GM19328 (cell line): ENCODE measurements around the gene PEX14.
A peak's percentile ranks its signal among the peaks of the same experiment; 100 is the strongest.
"Not testable (repeated sequence)": the region's sequence is repeated elsewhere in the genome, so short reads cannot be mapped to it uniquely, and the experiment has no call there.

Experiments
- ATAC-seq: cut with Tn5 transposase; IDR thresholded peaks from one replicate; pipeline ENCODE4 v1.9.1; 2021; ENCODE audit warnings: mild to moderate bottlenecking, moderate library complexity; ENCODE audit not compliant: unreplicated experiment

Gene PEX14

GRCh38 chr1:10474613-10475507 is at the start of gene PEX14:
Gene PEX14, plus strand, starts transcription at chr1:10474950. Its CDS starts 17 bp downstream, at chr1:10474967.
- ATAC-seq = no peak

GRCh38 chr1:10425826-10426534 is 48.8 kb upstream of the PEX14 start:
- not testable (repeated sequence) for ATAC-seq

- ATAC-seq = not testable (repeated sequence)
These were observed 48.3 kb upstream of the PEX14 start for GRCh38 chr1:10426535-10426848.

DNA sequence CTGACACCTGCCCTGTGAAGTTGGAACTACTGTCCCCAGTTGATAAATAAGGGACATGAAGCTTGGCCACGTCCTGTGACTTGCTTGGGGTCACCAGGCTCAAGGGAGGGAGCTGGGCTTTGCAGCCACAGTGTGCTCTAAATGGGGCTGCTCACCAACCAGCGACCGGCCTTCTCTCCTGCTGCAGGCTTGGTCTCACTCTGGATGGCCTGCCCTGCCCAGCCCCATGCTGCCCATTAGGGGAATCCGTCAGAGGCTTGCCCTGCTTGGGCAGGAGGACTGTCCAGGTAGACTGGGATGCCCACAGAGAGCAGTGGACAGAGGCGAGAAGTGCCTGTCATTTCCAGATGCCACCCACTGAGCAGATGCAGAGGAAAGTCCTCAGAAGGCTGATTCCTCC is 45.8 kb upstream of the PEX14 start:
- no peak for ATAC-seq

DNA sequence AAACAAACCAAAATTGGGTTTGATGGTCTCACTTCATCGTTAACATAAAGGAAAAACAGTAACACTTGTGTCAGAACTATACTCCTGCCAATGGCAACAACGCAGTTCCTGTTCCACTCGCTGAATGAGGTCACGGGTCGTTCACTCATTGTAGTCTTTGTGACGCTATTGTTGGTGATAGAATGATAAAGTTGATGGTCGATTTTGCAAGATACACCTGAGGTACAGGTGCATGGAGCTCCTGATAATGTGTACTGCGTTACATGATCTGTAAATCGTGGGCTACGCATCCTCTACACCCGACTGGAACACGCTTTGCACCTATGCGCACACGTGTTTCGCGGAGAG is 44.9 kb upstream of the PEX14 start:
- no peak for ATAC-seq

DNA sequence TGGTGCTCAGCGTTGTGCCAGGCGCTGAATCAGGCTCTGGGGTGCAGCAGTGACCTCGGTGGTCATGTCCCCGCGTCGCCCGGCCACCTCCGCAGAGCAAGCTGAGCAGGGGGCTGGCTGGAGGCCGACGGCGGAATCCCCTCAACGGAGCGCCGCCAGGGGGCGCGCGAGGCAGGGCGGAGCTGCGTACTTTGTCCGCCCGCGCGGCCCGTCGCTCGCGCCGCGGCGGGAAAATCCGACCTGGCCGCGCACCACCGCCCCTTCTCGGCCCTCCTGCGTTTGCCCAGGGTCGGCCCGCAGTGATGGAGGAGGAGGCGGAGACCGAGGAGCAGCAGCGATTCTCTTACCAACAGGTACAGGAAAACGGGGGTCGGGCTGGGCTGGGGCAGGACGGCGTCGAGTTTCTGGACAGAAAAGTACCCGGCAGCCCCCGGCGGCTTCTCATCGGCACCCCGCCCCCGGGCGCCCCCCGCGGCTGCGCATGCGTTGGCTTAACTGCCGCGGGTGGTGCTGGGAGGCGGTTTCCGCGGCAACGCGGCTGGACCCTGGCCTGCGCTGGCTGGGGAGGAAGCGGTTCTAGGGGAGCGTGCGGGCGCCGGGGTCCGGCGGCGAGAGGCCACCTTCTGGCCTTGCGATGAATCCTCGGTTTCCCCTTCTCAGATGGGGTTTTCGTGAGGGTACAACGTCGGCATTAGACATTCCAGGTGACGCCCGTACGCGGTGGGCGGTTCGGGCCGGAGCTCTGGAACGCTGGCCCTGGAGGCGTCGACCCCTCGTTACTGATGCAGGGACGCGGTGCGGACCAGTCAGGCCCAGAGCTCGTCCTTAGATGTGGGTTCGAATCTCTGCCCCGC is 44.3 kb upstream of the PEX14 start, which contains the start of gene CENPS:
TSS of gene CENPS (plus strand) at position 218 of the 854 bp plus-strand sequence. CDS start at position 303, 85 bp downstream.
- ATAC-seq = peak; percentile 75

- ATAC-seq = no peak
These were observed 43.5 kb upstream of the PEX14 start for GRCh38 chr1:10431070-10431730.

DNA sequence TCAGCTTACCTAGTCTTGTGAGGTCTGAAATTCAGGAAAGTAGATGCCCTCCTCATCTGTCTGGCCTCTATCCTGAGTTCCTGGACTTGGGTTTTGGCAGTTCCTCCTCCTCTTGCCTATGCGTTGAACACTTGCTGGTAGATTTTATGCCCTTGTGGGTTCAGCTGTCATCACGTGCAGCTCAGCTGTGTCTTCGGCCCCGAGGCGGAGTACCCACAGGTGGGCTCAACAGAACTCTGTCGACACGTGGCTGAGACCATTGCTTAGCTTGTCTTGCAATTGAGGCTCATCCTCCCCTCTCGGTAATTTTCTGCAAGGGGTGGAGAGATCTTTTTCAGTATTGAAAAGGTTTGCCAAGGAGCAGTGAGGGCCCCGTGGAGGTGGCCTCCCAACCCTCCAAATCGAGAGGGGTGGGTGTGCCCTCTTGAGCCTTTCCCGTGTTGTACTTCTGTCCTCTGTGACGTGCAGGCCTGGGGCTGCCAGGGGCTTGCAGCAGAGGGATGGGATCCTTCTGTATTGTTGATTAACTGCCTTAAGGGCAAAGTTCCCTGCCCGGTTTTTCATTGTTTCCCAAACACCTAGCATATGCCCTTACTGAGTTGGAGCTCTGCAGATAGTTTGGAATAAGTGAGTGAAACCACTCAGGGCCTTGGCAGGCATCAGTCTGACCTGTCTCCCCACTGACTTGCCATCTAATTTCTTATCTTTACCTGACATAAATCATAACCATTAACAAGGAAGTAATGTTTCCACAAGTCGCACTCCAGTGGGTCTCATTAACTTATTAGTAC is 41.6 kb upstream of the PEX14 start:
- no peak for ATAC-seq

DNA sequence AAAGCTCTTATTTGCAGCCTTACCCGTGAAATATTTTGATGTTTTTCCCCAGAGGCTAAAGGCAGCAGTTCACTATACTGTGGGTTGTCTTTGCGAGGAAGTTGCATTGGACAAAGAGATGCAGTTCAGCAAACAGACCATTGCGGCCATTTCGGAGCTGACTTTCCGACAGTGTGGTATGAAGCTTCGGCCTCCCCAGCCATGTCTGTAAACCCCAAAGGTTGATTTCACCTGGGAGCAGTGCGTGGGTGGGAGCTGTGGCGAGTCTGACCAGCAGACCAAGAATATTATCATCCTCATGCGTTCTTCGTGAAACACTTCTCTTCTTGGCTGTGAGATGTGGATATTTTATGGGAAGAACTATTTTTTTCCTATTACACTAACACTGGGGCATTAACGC is 41.0 kb upstream of the PEX14 start:
- no peak for ATAC-seq

GRCh38 chr1:10434590-10434989 is 40.2 kb upstream of the PEX14 start:
- ATAC-seq = no peak

- no peak for ATAC-seq
These were observed 37.7 kb upstream of the PEX14 start for GRCh38 chr1:10437052-10437451.

GRCh38 chr1:10438677-10439163 is 36.0 kb upstream of the PEX14 start:
- ATAC-seq = no peak

DNA sequence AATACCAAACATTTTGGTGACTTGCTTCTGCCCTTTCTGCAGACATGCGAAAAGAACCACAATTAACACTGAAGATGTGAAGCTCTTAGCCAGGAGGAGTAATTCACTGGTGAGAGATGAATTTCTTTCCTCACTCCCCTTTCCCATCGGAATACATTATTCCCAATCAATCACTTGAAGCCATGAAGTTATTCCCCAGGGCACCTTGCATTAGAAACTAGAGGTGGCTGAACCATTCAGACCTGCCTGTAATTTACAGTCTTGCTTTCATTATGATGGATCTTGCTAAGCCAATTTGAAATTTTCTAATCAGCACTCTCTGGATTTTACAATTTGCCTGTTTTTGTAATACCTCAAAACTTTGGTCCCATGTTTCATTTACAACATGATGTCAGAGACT is 34.4 kb upstream of the PEX14 start:
- no peak for ATAC-seq

DNA sequence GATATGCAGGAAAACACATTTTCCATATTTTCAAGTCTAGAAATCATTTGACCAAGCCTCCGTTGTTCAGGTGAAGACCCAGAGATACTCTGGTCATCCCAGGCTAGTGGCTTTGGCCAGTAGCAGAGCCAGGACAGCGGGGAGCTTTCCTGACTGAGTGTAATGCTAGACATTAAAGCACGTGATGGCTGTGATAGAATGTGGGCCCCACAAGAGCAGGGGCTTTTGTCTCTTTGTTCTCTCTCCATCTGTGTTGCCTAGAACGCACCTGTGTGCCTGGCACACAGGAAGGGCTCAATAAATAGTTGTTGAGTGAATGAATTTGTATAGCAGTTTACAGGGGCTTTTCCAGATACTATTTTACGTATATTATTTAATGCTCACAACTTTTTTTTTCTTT is 34.0 kb upstream of the PEX14 start:
- no peak for ATAC-seq

GRCh38 chr1:10444248-10444647 is 30.5 kb upstream of the PEX14 start:
- ATAC-seq = no peak

DNA sequence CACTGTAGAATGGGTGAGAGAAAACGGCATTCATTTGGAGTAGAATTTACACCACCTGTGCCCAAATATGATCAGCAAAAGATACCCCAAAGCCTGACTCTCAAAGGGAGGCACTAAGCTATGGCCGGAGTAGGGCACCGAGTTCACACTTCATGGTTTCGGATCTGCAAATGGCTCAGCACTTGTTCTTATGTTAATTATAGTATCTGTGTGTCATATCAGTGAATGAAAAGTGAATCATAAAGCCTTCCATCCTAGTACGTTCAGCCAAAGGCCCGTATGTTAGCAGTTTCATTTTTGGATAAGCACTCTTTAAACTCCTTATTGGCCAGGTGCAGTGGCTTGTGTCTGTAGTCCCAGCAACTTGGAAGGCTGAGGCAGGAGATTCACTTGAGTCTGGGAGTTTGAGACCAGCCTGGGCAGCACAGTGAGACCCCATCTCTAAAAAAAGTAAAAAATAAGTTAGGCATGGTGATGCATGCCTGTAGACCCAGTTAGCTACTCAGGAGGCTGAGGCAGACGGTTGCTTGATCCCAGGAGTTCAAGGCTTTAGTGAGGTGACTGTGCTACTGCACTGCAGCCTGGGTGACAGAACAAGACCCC is 29.9 kb upstream of the PEX14 start:
- ATAC-seq = no peak

GRCh38 chr1:10446790-10447422 is 27.8 kb upstream of the PEX14 start:
- no peak for ATAC-seq

- ATAC-seq = no peak
These were observed 25.0 kb upstream of the PEX14 start, which contains the start of gene CORT for GRCh38 chr1:10449751-10450150. Gene CORT, plus strand, starts transcription at chr1:10450031. Its CDS starts 193 bp downstream, at chr1:10450224.
